ENCODE measurements around the gene CTTN.
"Not testable (repeated sequence)": the region's sequence is repeated elsewhere in the genome, so short reads cannot be mapped to it uniquely, and the experiment has no call there.

CTTN gene

GRCh38 chr11:70381872-70382861 is 16.2 kb upstream of the CTTN start:
- DNase-seq: no peak

GRCh38 chr11:70383664-70384565 is 14.4 kb upstream of the CTTN start:
- no peak for DNase-seq

- no peak for DNase-seq
These were observed 13.7 kb upstream of the CTTN start for GRCh38 chr11:70384566-70385152.

GRCh38 chr11:70387564-70387963 is 10.8 kb upstream of the CTTN start:
- DNase-seq: no peak

GRCh38 chr11:70389201-70389600 is 9.1 kb upstream of the CTTN start:
- no peak for DNase-seq

GRCh38 chr11:70390882-70391281 is 7.4 kb upstream of the CTTN start:
- not testable (repeated sequence) for DNase-seq

GRCh38 chr11:70394211-70394950 is 3.9 kb upstream of the CTTN start:
- DNase-seq: no peak

GRCh38 chr11:70397336-70397982 is 870 bp upstream of the CTTN start:
- DNase-seq: no peak

GRCh38 chr11:70398834-70399680 is 728 bp downstream of the CTTN start:
- no peak for DNase-seq

GRCh38 chr11:70399681-70400112 is 1.4 kb downstream of the CTTN start:
- no peak for DNase-seq

GRCh38 chr11:70400643-70401042 is 2.3 kb downstream of the CTTN start:
- no peak for DNase-seq

GRCh38 chr11:70402016-70402415 is 3.7 kb downstream of the CTTN start:
- no peak for DNase-seq

GRCh38 chr11:70402685-70403084 is 4.4 kb downstream of the CTTN start:
- no peak for DNase-seq

GRCh38 chr11:70404244-70404643 is 5.9 kb downstream of the CTTN start:
- no peak for DNase-seq

GRCh38 chr11:70405679-70406395 is 7.5 kb downstream of the CTTN start:
- DNase-seq: no peak

- no peak for DNase-seq
These were observed 8.8 kb downstream of the CTTN start for GRCh38 chr11:70407121-70407520.

- no peak for DNase-seq
These were observed 9.5 kb downstream of the CTTN start for GRCh38 chr11:70407814-70408213.

GRCh38 chr11:70408326-70408725 is 10.0 kb downstream of the CTTN start:
- DNase-seq: not testable (repeated sequence)

- no peak for DNase-seq
These were observed 11.1 kb downstream of the CTTN start for GRCh38 chr11:70409437-70409836.

- DNase-seq: no peak
These were observed 11.5 kb downstream of the CTTN start for GRCh38 chr11:70409871-70410270.
